Measurements from ENCODE around the gene DOCK8. TPM values are rescaled to one million over a fixed set of nuclear protein-coding genes. Genes with fewer than 3 reads are reported as not detected.

The DOCK8 gene
- total RNA-seq, 2 experiments from 2014 or later = 100 to 125 TPM

GRCh38 chr9:295576-295975 lies 80.9 kb downstream of the DOCK8 start:
- H3K4me3 Mint-ChIP-seq = no peak overlapping the region
- peaks cover 41% of the 10 kb centered on the region for H3K4me1 Mint-ChIP-seq
- no peak for ATAC-seq
- no peak overlapping the region for H3K27ac Mint-ChIP-seq
- no peak for DNase-seq
- POLR2A ChIA-PET = no interaction called here
- CTCF ChIA-PET = interaction anchor here (1.4 to 1.9 kb wide), 3 partner anchors 8 to 11 kb away, joined by 6 to 7 read pairs (median 6); no protein-coding TSS in a partner anchor
- H3K27me3 Mint-ChIP-seq = no peaks in the 10 kb centered on the region
- no peaks in the 10 kb centered on the region for H3K9me3 Mint-ChIP-seq (ENCODE audit: low read depth)
- H3K36me3 Mint-ChIP-seq (ENCODE audit: low read depth) = peaks cover 36% of the 10 kb centered on the region
- intact Hi-C loops (cut with DNase I, micrococcal nuclease) = loop anchor here in 1 of 2 experiments (5.0 kb wide), 1 partner anchor 78 kb away; no protein-coding TSS in a partner anchor

GRCh38 chr9:296411-296810 lies 81.7 kb downstream of the DOCK8 start:
- H3K27ac Mint-ChIP-seq = peak overlapping the region; percentile 40
- peaks cover 38% of the 10 kb centered on the region for H3K36me3 Mint-ChIP-seq (ENCODE audit: low read depth)
- POLR2A ChIA-PET = no interaction called here
- H3K9me3 Mint-ChIP-seq (ENCODE audit: low read depth) = no peaks in the 10 kb centered on the region
- ATAC-seq (no peak), DNase-seq (no peak)
- no peak overlapping the region for H3K4me3 Mint-ChIP-seq
- peaks cover 40% of the 10 kb centered on the region for H3K4me1 Mint-ChIP-seq
- CTCF ChIA-PET = interaction anchor here (0.9 to 1.9 kb wide), 3 partner anchors 9 to 81 kb away, joined by 3 to 7 read pairs (median 6); partner anchors contain the start of gene DOCK8
- no peaks in the 10 kb centered on the region for H3K27me3 Mint-ChIP-seq
- intact Hi-C loops (cut with DNase I, micrococcal nuclease) = loop anchor here (1.0 to 5.0 kb wide), 2 partner anchors 11 to 79 kb away; no protein-coding TSS in a partner anchor

GRCh38 chr9:297104-297972 lies 82.7 kb downstream of the DOCK8 start:
- no peak overlapping the region for H3K4me3 Mint-ChIP-seq
- peaks cover 40% of the 10 kb centered on the region for H3K4me1 Mint-ChIP-seq
- DNase-seq (peak; percentile 43), ATAC-seq (peak; percentile 89)
- H3K27ac Mint-ChIP-seq = peak overlapping the region; percentile 82
- H3K27me3 Mint-ChIP-seq = no peaks in the 10 kb centered on the region
- POLR2A ChIA-PET = interaction anchor here (0.5 kb wide), 1 partner anchor 51 kb away, joined by 3 read pairs; no protein-coding TSS in a partner anchor
- intact Hi-C loops (cut with DNase I, micrococcal nuclease) = loop anchor here in 1 of 2 experiments (5.0 kb wide), 1 partner anchor 80 kb away; no protein-coding TSS in a partner anchor
- peaks cover 47% of the 10 kb centered on the region for H3K36me3 Mint-ChIP-seq (ENCODE audit: low read depth)
- H3K9me3 Mint-ChIP-seq (ENCODE audit: low read depth) = no peaks in the 10 kb centered on the region
- CTCF ChIA-PET = interaction anchor here (1.4 to 1.9 kb wide), 3 partner anchors 8 to 10 kb away, joined by 4 to 7 read pairs (median 6); no protein-coding TSS in a partner anchor

- H3K4me3 Mint-ChIP-seq = no peak overlapping the region
- no peaks in the 10 kb centered on the region for H3K27me3 Mint-ChIP-seq
- POLR2A ChIA-PET = no interaction called here
- peak overlapping the region; percentile 53 for H3K27ac Mint-ChIP-seq
- no peak for ATAC-seq
- intact Hi-C loops (cut with DNase I, micrococcal nuclease) = no loop called here
- CTCF ChIA-PET = interaction anchor here (1.1 kb wide), 1 partner anchor 96 kb away, joined by 3 read pairs; no protein-coding TSS in a partner anchor
- H3K36me3 Mint-ChIP-seq (ENCODE audit: low read depth) = peaks cover 63% of the 10 kb centered on the region
- no peaks in the 10 kb centered on the region for H3K9me3 Mint-ChIP-seq (ENCODE audit: low read depth)
- peaks cover 20% of the 10 kb centered on the region for H3K4me1 Mint-ChIP-seq
- no peak for DNase-seq
Observed at GRCh38 chr9:303502-303901, 88.8 kb downstream of the DOCK8 start.

GRCh38 chr9:304106-304505 lies 89.4 kb downstream of the DOCK8 start:
- no peaks in the 10 kb centered on the region for H3K9me3 Mint-ChIP-seq (ENCODE audit: low read depth)
- no peaks in the 10 kb centered on the region for H3K27me3 Mint-ChIP-seq
- ChIA-PET CTCF (interaction anchor here (0.9 to 1.9 kb wide), 3 partner anchors 8 to 96 kb away, joined by 3 to 6 read pairs (median 3); no protein-coding TSS in a partner anchor), POLR2A (no interaction called here)
- H3K4me3 Mint-ChIP-seq = peak overlapping the region; percentile 32
- DNase-seq (no peak), ATAC-seq (no peak)
- H3K4me1 Mint-ChIP-seq = peaks cover 17% of the 10 kb centered on the region
- peaks cover 63% of the 10 kb centered on the region for H3K36me3 Mint-ChIP-seq (ENCODE audit: low read depth)
- H3K27ac Mint-ChIP-seq = peak overlapping the region; percentile 77
- intact Hi-C loops (cut with DNase I, micrococcal nuclease) = no loop called here

- H3K27me3 Mint-ChIP-seq = no peaks in the 10 kb centered on the region
- ChIA-PET CTCF (interaction anchor here (0.9 to 1.9 kb wide), 4 partner anchors 8 to 97 kb away, joined by 3 to 6 read pairs (median 4); no protein-coding TSS in a partner anchor), POLR2A (no interaction called here)
- H3K27ac Mint-ChIP-seq = peak overlapping the region; percentile 77
- H3K36me3 Mint-ChIP-seq (ENCODE audit: low read depth) = peaks cover 63% of the 10 kb centered on the region
- DNase-seq (no peak), ATAC-seq (peak; percentile 58)
- intact Hi-C loops (cut with DNase I, micrococcal nuclease) = no loop called here
- H3K4me1 Mint-ChIP-seq = peaks cover 17% of the 10 kb centered on the region
- H3K9me3 Mint-ChIP-seq (ENCODE audit: low read depth) = no peaks in the 10 kb centered on the region
- peak overlapping the region; percentile 32 for H3K4me3 Mint-ChIP-seq
Observed at GRCh38 chr9:304519-305185, 90.0 kb downstream of the DOCK8 start.

- H3K27me3 Mint-ChIP-seq = no peaks in the 10 kb centered on the region
- ChIA-PET POLR2A (no interaction called here), CTCF (interaction anchor here (0.7 to 1.8 kb wide), 6 partner anchors 12 to 130 kb away, joined by 3 to 14 read pairs (median 4); partner anchors contain the start of gene DOCK8)
- DNase-seq (peak; percentile 69), ATAC-seq (peak; percentile 87)
- no peaks in the 10 kb centered on the region for H3K9me3 Mint-ChIP-seq (ENCODE audit: low read depth)
- intact Hi-C loops (cut with DNase I, micrococcal nuclease) = loop anchor here in 1 of 2 experiments (2.0 kb wide), 2 partner anchors 92 to 130 kb away; partner anchors contain the start of gene DOCK8
- peaks cover 17% of the 10 kb centered on the region for H3K4me1 Mint-ChIP-seq
- H3K36me3 Mint-ChIP-seq (ENCODE audit: low read depth) = peaks cover 48% of the 10 kb centered on the region
- H3K4me3 Mint-ChIP-seq = no peak overlapping the region
- H3K27ac Mint-ChIP-seq = no peak overlapping the region
Observed at GRCh38 chr9:306907-307306, 92.2 kb downstream of the DOCK8 start.

- no peak overlapping the region for H3K4me3 Mint-ChIP-seq
- CTCF ChIA-PET = no interaction called here
- intact Hi-C loops (cut with DNase I, micrococcal nuclease) = no loop called here
- POLR2A ChIA-PET = no interaction called here
- no peak for DNase-seq
- no peaks in the 10 kb centered on the region for H3K27me3 Mint-ChIP-seq
- no peak overlapping the region for H3K27ac Mint-ChIP-seq
- ATAC-seq = no peak
- peaks cover 40% of the 10 kb centered on the region for H3K36me3 Mint-ChIP-seq (ENCODE audit: low read depth)
- H3K9me3 Mint-ChIP-seq (ENCODE audit: low read depth) = no peaks in the 10 kb centered on the region
- H3K4me1 Mint-ChIP-seq = no peaks in the 10 kb centered on the region
Observed at GRCh38 chr9:311841-312240, 97.2 kb downstream of the DOCK8 start.

- H3K27me3 Mint-ChIP-seq = no peaks in the 10 kb centered on the region
- H3K4me1 Mint-ChIP-seq = no peaks in the 10 kb centered on the region
- no peaks in the 10 kb centered on the region for H3K9me3 Mint-ChIP-seq (ENCODE audit: low read depth)
- peaks cover 42% of the 10 kb centered on the region for H3K36me3 Mint-ChIP-seq (ENCODE audit: low read depth)
- ATAC-seq (no peak), DNase-seq (no peak)
- ChIA-PET POLR2A (no interaction called here), CTCF (interaction anchor here (1.0 kb wide), 1 partner anchor 19 kb away, joined by 3 read pairs; no protein-coding TSS in a partner anchor)
- peak overlapping the region; percentile 37 for H3K27ac Mint-ChIP-seq
- no peak overlapping the region for H3K4me3 Mint-ChIP-seq
- intact Hi-C loops (cut with DNase I, micrococcal nuclease) = no loop called here
Observed at GRCh38 chr9:312596-313320, 98.1 kb downstream of the DOCK8 start.

GRCh38 chr9:316382-316965 lies 101.8 kb downstream of the DOCK8 start:
- DNase-seq (no peak), ATAC-seq (peak; percentile 51)
- Mint-ChIP-seq H3K4me3 (no peak overlapping the region), H3K36me3 (ENCODE audit: low read depth) (peaks cover 46% of the 10 kb centered on the region), H3K27ac (no peak overlapping the region), H3K4me1 (no peaks in the 10 kb centered on the region), H3K9me3 (ENCODE audit: low read depth) (no peaks in the 10 kb centered on the region), H3K27me3 (no peaks in the 10 kb centered on the region)
- intact Hi-C loops (cut with DNase I, micrococcal nuclease) = no loop called here
- CTCF ChIA-PET = interaction anchor here (0.7 to 0.8 kb wide), 2 partner anchors 75 to 102 kb away, joined by 3 read pairs; partner anchors contain the start of gene DOCK8
- POLR2A ChIA-PET = no interaction called here

All from activated CD4-positive, alpha-beta T cell treated with anti-CD3 and anti-CD28 coated beads for 36 hours (primary cell).